Osteocyte (in vitro differentiated cells): ENCODE measurements around the gene MRPL14. TPM values are rescaled to one million over a fixed set of nuclear protein-coding genes. Genes with fewer than 3 reads are reported as not detected.
A peak's percentile ranks its signal among the peaks of the same experiment; 100 is the strongest.

Source experiments
- DNase-seq: peaks from one replicate; pipeline ENCODE4 v3.0.0; 2021; ENCODE audit warnings: mixed read lengths; ENCODE audit not compliant: unreplicated experiment; ENCODE audit errors: extremely low spot score
- H3K27ac Mint-ChIP-seq: one replicate; pipeline ENCODE4 v1.8.0; 2021; ENCODE audit warnings: mild to moderate bottlenecking, mixed read lengths; ENCODE audit not compliant: unreplicated experiment
- H3K27me3 Mint-ChIP-seq: one replicate; pipeline ENCODE4 v1.8.0; 2021; ENCODE audit warnings: mixed read lengths; ENCODE audit not compliant: unreplicated experiment
- H3K36me3 Mint-ChIP-seq: one replicate; pipeline ENCODE4 v1.8.0; 2021; ENCODE audit warnings: mixed read lengths; ENCODE audit not compliant: unreplicated experiment
- H3K4me1 Mint-ChIP-seq: one replicate; pipeline ENCODE4 v1.8.0; 2021; ENCODE audit warnings: mixed read lengths; ENCODE audit not compliant: unreplicated experiment
- H3K4me3 Mint-ChIP-seq: one replicate; pipeline ENCODE4 v1.8.0; 2021; ENCODE audit warnings: mild to moderate bottlenecking, moderate library complexity, mixed read lengths; ENCODE audit not compliant: unreplicated experiment
- H3K9me3 Mint-ChIP-seq: one replicate; pipeline ENCODE4 v1.8.0; 2021; ENCODE audit warnings: mixed read lengths; ENCODE audit not compliant: unreplicated experiment
- CTCF ChIP-seq: fragments of 200-600 bp; sonication (generic); IDR thresholded peaks from 2 replicates; pipeline ENCODE4 v1.5.0; 2021; ENCODE audit warnings: antibody characterized with exemption, mild to moderate bottlenecking, moderate library complexity
- total RNA-seq: library from RNA; stranded (reverse); gene quantifications from 2 replicates; pipeline ENCODE4 v1.2.1, GENCODE V29; 2021

MRPL14 gene
- total RNA-seq, 1 donor from 2014 or later: 36.5 TPM

GRCh38 chr6:44072452-44072958 lies 54.7 kb downstream of the MRPL14 start:
- H3K27ac Mint-ChIP-seq: peak overlapping the region; percentile 92
- no peaks in the 10 kb centered on the region for H3K36me3 Mint-ChIP-seq
- no peak for TF ChIP-seq CTCF

GRCh38 chr6:44071670-44072451 lies 55.4 kb downstream of the MRPL14 start:
- DNase-seq: no peak
- no peaks in the 10 kb centered on the region for H3K9me3 Mint-ChIP-seq
- TF ChIP-seq CTCF: no peak
- H3K4me1 Mint-ChIP-seq: peaks cover 56% of the 10 kb centered on the region
- H3K4me3 Mint-ChIP-seq: peak overlapping the region; percentile 24
- H3K36me3 Mint-ChIP-seq: no peaks in the 10 kb centered on the region
- no peaks in the 10 kb centered on the region for H3K27me3 Mint-ChIP-seq
- H3K27ac Mint-ChIP-seq: peak overlapping the region; percentile 13

More at GRCh38 chr6:44072452-44072958, 54.7 kb downstream of the MRPL14 start:
- H3K27me3 Mint-ChIP-seq: no peaks in the 10 kb centered on the region
- DNase-seq: no peak
- peak overlapping the region; percentile 86 for H3K4me3 Mint-ChIP-seq
- H3K9me3 Mint-ChIP-seq: no peaks in the 10 kb centered on the region
- peaks cover 50% of the 10 kb centered on the region for H3K4me1 Mint-ChIP-seq

- Mint-ChIP-seq H3K36me3 (no peaks in the 10 kb centered on the region), H3K27me3 (no peaks in the 10 kb centered on the region), H3K4me1 (peaks cover 53% of the 10 kb centered on the region), H3K9me3 (no peaks in the 10 kb centered on the region), H3K4me3 (no peak overlapping the region), H3K27ac (peak overlapping the region; percentile 70)
- TF ChIP-seq CTCF: no peak
- no peak for DNase-seq
Observed at GRCh38 chr6:44068607-44069296, 58.5 kb downstream of the MRPL14 start.

GRCh38 chr6:44067173-44068139 lies 59.8 kb downstream of the MRPL14 start:
- TF ChIP-seq CTCF: no peak
- no peak overlapping the region for H3K4me3 Mint-ChIP-seq
- no peaks in the 10 kb centered on the region for H3K9me3 Mint-ChIP-seq
- H3K27me3 Mint-ChIP-seq: no peaks in the 10 kb centered on the region
- H3K36me3 Mint-ChIP-seq: no peaks in the 10 kb centered on the region
- DNase-seq: no peak
- H3K27ac Mint-ChIP-seq: no peak overlapping the region
- H3K4me1 Mint-ChIP-seq: peaks cover 44% of the 10 kb centered on the region
